NCI-H345 treated with DMSO at 0.1 percent for 48 hours (cell line): ENCODE data around the gene DPEP1.
"Not testable (repeated sequence)": the region's sequence is repeated elsewhere in the genome, so short reads cannot be mapped to it uniquely, and the experiment has no call there.

ENCODE experiments used
- DNase-seq: peaks from one replicate; lab custom pipeline; 2025; ENCODE audit not compliant: unreplicated experiment; lab: John Stamatoyannopoulos, UW

Gene DPEP1

DNA sequence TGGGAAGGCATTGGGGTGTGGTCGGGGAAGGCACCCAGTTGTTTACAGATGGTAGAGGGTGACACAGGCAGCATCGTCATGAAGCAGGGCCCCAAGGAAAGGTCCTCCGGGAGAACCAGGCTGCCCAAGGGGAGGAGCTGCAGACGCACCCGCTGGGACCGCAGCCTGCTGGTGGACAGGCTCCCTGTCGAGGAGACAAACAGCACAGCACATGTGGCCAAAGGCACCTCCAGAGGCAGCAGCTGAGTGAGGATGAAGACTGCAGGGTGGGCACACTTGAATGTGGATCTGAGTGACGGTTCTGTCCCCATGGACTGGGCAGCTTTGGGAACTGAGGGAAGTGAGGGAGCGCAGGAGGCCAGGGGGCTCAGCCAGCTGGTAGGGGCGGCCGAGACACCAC lies 31.7 kb downstream of the DPEP1 start:
- no peak for DNase-seq

DNA sequence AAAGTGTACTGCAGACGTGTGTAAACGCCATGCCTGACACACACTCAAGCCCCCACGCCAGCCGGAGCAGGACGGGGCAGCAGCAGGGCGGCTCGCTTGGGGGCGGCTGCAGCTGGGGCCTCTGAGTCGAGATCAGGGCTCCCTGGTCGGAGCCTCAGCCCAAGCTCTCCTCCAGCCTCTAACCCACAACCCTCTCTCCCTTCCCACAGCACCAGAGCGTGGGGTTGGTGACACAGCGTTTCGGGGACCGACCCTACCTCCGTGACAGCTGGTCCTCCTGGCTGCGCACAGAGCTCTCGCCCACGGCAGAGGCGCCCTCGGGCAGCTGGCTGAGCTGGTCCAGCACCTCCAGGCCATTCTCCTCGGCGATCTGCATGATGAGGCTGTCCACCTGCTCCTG lies 32.8 kb downstream of the DPEP1 start:
- no peak for DNase-seq

DNA sequence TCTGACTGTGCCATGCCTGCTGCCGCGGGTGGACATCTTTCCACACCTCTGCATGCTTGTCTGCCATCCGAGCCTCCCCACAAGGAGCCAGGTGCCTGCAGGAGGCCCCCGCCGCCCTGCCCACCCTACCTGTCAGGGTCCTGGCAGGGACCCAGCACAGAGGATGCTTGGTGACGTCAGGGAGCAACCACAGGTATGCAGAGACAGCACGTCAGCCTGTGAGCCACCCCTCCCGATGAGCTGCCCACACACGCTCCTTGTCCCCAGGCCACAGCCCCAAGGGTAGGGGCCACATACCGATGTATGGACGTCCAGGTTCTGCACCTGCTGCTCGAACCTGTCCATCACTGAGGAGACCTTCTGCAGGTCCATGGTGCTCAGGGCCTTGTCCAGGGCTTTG lies 33.5 kb downstream of the DPEP1 start:
- no peak for DNase-seq

DNA sequence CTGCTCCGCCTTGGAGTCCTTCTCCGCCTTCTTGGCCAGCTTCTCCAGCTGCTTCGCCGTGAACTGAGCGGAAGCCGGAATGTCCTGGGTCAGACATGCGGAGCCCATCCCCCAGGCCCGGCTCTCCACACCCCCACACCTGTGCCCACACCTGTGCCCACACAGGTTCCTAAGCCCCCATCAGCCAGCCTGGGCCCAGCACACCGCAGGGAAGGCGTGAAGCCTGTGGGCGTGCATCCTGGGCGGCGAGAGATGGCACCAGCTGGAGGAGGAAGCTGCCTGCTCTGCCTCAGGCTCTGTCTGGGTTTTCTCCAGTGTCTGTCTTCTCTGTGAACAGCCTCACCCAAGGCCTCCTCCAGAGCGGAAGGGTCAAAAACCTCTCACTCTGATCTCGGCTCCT lies 38.1 kb downstream of the DPEP1 start:
- no peak for DNase-seq

DNA sequence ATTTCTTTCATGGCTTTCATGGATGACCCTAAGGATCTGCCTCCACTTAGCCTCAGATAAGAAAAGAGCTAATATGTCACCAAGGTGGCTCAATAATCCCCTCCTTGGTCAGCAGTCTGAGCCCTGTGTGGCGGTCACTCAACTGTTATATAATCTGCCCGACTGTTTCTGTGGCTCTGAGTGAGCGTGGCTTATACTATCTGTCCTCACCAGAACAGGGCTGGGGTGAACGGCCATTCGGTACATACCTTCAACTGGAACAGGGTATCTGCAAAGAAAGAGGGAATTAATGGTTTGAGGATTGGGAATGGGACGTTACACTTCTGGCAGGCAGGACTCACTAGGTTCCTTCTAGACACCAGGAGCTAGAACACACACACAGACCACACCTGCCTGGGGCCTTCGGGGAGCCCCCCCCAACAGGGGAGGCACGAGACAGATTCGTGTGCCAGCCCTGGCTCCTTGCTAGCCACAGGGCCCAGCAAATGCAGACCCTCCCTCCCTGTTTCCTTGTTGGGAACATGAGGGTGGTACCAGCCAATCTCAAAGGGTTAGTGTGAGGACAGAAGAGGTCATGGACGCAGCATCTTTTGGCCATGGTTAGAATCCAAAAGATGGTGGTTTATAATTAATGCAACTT lies 40.3 kb downstream of the DPEP1 start:
- DNase-seq: no peak

DNA sequence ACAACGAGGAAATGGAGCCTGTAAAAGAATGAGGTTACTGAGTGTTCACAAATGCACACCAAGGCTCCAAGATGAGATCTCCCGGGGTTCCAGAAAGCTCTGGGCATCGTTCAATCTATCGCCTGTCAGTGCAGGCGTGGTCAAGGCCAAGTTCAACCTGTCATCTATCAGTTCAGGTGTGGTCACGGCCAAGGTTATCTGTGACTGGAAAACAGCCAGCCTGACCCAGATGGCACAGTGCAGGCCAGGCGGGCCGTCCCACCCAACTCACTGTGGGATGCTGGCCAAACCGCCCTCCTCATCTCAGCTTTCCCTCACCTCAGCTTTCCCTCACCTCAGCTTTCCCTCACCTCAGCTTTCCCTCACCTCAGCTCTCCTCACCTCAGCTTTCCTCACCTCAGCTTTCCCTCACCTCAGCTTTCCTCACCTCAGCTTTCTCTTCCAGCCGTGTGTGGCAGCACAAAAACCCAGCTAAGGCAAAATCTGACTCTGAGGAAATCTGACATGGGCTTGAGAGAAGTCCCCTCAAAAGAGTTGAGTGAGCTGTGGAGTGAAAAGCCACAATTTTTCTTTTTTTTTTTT lies 41.7 kb downstream of the DPEP1 start:
- no peak for DNase-seq

DNA sequence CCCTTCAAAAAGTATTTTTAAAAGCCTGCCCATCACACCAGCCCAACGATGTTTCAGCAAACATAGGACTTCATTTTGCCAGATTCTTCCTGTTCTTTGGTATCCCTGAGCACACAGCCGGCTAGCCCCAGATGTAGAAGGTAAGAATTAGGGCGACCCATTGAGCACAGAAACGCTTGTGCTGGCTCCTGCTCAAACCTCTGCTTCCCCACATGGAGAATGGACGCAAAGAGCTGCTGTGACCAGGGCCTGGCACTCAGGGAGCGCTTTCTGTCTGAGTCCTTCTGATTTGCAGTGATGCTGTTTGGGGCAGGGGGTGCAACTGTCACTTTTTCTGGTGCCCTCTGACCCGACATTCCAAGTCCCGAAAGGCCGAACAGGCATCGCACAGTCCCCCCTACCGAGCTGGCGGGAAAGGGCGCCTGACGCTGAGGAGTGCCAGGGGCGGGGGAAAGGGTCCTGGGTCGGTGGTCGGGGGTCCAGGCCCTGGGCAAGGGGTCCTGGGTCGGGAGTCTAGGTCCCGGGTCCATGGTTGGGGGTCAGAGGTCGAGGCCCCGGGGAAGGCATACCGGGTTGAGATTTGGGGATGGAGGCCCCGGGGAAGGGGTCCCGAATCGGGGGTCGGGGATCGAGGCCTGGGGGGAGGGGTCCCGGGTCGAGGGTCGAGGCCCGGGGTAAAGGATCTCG lies 43.1 kb downstream of the DPEP1 start:
- no peak for DNase-seq

DNA sequence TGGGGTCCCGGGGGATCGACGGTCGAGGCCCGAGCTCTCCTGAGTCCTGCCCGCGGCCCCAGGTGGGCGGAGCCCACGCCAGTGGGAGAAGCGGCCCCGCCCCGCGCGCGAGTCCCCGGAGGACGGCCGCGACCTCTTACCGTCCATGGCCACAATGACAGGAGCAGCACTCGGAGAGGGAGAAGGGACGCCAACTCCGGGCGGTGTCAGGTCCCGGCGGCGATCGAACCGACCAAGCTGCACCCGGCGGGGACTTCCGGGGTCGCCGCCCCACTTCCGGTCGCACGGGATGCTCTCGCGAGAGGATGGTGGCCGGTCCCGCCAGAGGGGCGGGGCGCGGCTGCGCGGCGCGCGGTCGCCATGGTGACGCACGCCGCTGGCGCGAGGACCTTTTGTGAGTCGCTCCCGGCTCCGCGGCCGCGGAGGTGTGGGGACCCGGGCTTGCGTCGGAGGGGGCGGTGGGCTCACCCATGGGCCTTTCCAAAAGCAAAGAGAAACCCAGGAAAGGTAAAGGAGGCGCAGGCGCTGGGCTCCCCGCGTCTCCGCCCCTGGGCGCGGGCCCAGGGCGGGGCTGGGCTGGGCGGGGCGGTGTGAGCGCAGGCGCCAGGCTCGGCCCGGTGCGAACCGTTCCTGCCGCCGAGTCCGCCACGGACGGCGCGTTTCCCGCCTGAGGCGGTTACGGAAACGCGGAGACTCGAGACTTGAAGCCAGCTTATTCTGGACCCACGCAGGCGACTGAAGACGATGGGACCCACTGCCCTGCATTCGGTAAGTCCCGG lies 44.2 kb downstream of the DPEP1 start, which contains the start of the genes CHMP1A and SPATA33:
TSS of gene CHMP1A (minus strand) at position 267 of the 779 bp plus-strand sequence. CDS start at position 147, 120 bp downstream.
TSS of gene SPATA33 (plus strand) at position 395 of the 779 bp plus-strand sequence. CDS start at position 471, 76 bp downstream.
- DNase-seq: peak; percentile 41

DNA sequence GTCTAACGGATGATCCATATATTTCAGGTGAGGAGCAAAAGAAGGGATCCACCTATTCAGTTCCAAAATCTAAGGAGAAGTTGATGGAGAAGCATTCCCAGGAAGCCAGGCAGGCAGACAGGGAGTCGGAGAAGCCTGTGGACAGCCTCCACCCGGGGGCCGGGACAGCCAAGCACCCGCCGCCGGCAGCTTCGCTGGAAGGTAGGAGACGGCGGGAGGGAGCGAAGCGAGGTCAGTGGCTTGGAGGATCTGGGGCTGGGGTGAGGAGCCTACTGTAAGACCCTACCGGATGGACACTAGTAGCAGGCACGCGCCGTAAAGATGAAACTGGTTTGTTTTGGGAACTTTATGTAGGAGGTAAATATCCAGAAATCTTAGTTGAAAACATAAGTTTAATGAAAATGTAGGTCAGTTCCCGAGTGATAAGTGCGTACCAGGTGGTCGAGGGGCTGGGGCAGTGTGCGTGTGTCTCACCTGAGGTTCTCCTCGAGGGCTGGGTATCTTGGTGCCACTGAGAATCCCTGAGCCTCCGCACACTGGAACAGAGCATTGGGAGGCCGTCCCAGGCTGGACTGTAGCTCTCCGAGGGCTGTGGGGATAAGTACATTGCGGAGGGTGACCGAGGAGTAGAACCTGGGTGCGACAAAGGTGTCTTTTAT lies 44.9 kb downstream of the DPEP1 start:
- DNase-seq: no peak

DNA sequence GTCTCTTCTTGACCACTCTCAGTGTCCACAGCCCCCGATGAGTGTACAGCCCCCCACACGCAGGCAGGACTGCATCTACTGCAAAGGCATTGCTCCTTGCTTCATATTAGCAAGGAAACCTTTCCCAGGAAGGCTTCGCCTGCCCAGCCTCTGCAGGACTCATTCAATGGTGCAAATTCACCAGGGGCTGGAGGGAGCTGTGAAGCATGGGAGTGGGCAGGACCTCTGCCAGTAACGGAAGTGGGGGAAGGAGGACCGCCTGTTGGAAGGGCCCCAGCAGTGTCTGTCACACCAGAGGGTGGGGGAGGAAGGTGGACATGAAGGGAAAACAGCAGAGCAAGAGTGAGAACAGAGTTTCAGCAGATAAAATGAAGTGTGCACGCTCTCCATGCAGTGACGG lies 46.7 kb downstream of the DPEP1 start:
- no peak for DNase-seq

DNA sequence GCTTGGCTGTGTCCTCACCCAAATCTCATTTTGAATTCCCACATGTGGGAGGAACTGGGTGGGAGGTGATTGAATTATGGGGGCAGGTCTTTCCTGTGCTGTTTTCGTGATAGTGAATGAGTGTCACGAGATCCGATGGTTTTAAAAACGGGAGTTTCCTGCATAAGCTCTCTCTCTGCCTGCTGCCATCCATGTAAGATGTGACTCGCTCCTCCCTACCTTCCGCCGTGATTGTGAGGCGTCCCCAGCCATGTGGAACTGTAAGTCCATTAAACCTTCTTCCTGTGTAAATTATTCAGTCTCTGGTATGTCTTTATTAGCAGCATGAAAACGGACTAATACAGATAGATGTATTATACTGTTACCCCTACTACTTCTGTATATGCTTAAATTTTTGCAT lies 47.8 kb downstream of the DPEP1 start:
- no peak for DNase-seq

DNA sequence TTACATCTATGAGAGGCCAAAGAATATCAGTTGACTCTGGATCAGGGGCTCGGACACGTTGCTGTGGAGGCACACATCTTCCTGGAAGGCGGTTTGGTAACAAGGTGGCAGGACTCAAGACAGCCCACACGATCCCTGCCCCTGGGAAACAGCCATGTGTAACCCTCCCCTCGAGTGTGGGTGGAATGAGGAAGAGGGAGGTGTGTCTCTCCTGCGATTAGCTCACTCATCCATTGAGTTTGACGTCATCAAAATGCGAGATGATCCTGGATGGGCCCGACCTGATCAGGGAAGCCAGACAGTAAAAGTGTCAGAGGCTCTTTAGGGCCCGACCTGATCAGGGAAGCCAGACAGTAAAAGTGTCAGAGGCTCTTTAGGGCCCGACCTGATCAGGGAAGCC lies 50.8 kb downstream of the DPEP1 start:
- not testable (repeated sequence) for DNase-seq

DNA sequence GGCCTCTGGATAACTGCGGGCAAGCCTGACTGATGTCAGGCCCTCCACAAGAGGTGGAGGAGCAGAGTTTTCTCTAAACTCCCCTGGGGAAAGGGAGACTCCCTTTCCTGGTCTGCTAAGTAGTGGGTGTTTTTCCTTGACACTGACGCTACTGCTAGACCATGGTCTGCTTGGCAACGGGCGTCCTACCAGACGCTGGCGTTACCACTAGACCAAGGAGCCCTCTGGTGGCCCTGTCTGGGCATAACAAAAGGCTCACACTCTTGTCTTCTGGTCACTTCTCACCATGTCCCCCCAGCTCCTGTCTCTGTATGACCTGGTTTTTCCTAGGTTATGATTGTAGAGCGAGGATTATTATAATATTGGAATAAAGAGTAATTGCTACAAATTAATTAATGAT lies 53.6 kb downstream of the DPEP1 start:
- DNase-seq: not testable (repeated sequence)

DNA sequence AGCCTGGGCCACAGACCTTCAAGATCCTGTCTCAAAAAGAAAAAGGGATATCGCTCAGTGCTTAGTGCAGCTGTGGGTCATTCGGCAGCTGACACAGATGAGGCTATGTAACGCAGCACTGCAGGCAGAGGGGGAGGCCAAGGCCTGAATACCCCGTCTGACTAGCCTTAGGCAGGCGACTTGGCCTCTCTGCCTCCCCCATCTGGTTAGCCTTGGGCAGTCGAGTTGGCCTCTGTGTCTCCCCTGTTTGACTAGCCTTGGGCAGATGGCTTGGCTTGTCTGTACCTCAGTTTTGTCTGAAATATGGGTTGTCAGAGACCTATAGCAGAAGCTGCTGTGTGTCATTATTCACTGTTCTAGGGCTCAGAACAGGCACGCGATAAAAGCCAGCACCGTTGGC lies 54.2 kb downstream of the DPEP1 start:
- no peak for DNase-seq

DNA sequence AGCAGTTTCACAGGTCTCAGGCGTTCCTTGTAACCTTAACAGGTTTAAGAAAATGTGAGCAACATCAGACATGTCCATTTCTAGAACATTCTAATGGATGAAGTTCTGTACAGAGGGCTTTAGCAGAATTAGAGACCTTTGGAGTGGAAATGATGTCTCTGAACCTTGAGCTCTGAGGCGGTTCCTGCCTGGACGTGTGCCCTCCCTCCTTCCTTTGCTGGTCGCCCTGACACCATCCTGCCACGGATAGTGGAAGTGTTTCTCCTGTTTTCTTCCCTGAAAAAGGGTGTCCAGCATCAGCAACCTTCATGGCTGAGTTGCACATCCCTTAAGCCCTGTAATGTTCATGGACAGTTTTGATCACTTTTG lies 55.3 kb downstream of the DPEP1 start:
- no peak for DNase-seq

DNA sequence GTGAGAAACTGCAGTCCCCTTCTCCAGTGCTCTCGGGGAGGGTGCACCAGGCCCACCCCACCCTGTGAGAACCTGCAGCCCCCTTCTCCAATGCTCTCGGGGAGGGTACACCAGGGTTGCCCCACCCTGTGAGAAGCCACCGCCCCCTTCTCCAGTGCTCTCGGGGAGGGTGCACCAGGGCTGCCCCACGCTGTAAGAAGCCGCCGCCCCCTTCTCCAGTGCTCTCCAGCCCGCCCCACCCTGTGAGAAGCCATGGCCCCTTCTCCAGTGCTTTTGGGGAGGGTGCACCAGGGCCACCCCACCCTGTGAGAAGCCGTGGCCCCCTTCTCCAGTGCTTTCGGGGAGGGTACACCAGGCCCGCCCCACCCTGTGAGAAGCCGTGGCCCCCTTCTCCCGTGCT lies 56.3 kb downstream of the DPEP1 start:
- DNase-seq: no peak

DNA sequence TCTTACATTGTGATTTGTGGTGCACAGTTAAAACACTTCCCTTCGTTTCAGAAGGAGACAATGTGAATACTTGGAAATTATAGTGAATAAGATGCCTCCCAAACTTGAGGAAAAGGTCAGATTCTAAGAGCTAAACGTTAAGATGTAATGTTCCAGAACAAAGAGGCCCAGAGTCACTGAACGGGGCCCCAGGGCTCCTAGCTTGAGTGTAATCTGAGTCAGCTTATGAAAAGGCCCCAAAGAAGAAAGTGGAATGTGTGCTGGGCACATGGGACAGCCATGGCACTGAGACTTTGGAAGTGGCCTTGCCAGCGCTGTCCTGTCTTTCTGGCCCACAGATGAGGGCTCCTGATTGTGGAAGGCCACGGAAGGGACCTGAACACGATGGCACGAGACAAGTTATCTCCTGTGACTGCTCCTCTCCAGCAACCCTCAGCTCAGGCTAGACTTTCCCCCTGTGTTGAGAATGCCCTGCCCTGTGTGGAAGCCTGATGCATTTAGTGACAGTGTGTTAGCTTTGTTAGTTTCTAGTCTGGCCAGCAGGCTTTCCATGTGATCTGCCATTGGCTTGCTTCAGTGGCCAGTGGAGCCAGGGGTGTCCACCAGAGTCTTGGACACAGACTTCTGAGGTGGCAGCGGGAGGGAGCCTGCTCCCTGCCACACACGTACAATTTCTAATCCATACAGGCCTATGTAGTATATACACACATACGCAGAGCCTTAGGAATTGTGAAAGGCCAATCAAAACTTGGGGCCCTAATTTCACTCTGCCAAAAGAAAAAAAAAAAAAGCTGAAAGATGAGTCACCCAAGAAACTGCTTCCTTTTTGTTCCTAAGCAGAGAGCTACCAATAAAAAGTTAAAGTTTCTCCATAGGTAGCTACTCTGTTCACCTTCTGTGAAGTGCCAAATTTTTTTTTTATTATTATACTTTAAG lies 57.3 kb downstream of the DPEP1 start:
- DNase-seq: no peak

DNA sequence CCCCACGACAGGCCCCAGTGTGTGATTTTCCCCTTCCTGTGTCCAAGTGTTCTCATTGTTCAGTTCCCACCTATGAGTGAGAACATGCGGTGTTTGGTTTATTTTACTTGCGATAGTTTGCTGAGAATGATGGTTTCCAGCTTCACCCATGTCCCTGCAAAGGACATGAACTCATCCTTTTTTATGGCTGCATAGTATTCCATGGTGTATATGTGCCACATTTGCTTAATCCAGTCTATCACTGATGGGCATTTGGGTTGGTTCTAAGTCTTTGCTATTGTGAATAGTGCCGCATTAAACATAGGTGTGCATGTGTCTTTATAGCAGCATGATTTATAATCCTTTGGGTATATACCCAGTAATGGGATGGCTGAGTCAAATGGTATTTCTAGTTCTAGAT lies 58.1 kb downstream of the DPEP1 start:
- DNase-seq: not testable (repeated sequence)

DNA sequence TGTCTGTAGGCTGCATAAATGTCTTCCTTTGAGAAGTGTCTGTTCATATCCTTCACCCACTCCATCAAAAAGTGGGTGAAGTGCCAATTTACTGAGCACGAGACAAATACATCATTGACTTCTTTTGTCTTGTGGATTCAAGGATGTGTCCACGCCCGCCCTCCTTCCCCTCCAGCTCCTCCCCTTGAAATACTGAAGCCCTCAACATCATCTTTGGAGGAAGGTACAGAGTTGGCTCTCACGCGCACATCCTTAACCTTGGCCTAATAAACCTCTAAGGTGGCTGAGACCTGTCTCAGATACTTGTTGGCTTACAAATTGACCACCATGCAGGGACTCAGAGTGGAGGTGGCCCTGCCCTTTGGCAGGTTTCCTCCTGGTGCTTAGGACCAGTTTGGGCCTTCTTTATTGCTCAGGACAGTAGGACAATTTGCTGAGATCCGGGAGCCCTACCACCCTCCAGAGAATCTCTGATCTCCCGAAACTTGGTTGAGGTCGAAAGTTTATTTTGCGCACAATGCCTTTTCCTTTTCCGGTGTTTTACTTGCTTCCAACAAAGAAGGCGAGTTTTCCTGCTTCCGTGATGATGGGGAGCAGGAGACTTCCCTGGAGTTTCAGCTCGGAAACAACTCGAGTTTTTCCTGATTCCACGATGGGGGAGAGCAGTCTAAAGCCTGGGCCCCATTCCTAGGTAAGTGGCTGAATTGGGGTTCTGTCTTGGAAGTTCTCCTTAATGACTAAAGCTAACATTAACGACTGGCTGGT lies 58.9 kb downstream of the DPEP1 start:
- no peak for DNase-seq
